ENCODE results near the gene UGT1A6. TPM values are rescaled to one million over a fixed set of nuclear protein-coding genes. Genes with fewer than 3 reads are reported as not detected.

Gene UGT1A6
- total and polyA plus RNA-seq, 2 of the 4 experiments (the other 2 are of a cell fraction): not detected

GRCh38 chr2:233754872-233755611, 62.4 kb downstream of the UGT1A6 start:
- no peak overlapping the region for H2BK120ac ChIP-seq (ENCODE audit: low read depth, low read length)
- CTCF ChIA-PET: no interaction called here
- dilution Hi-C loops (cut with HindIII; ENCODE audit: low sequenced_read_pairs, unreplicated experiment): no loop called here

More at GRCh38 chr2:233754872-233755611, 62.4 kb downstream of the UGT1A6 start:
- Histone ChIP-seq H3K4me2 (ENCODE audit: low read depth, low read length) (no peak overlapping the region), H2AFZ (replicated peaks; ENCODE audit: low read length, poor library complexity) (peak overlapping the region; percentile 32), H3K18ac (ENCODE audit: low read depth, low read length) (no peak overlapping the region), H3K4me1 (ENCODE audit: control insufficient read depth, insufficient read depth, low read length) (peaks cover 2% of the 10 kb centered on the region; the same call in 1 of the 2 replicates), H4K8ac (ENCODE audit: low read depth in 2 of 2, low read length in 2 of 2) (no peak overlapping the region), H3K36me3 (ENCODE audit: control insufficient read depth, insufficient read depth, low read length) (no peaks in the 10 kb centered on the region), H3K27ac (ENCODE audit: insufficient read depth, low read length) (no peak overlapping the region), H3K9me3 (ENCODE audit: control insufficient read depth, insufficient read depth, low read length) (peaks cover 4% of the 10 kb centered on the region; the same call in 1 of the 2 replicates), H3K14ac (replicated peaks; ENCODE audit: low read depth, low read length) (no peak overlapping the region), H3K56ac (ENCODE audit: extremely low read depth, insufficient read depth, low read length) (no peak overlapping the region), H3K4me3 (ENCODE audit: insufficient read depth, low read depth, low read length) (no peak overlapping the region), H4K91ac (ENCODE audit: insufficient read depth, low read depth, low read length) (no peak overlapping the region), H4K5ac (ENCODE audit: low read depth, low read length) (no peak overlapping the region), H3K9me1 (ENCODE audit: insufficient read depth, low read length) (no peaks in the 10 kb centered on the region), H2AK9ac (replicated peaks; ENCODE audit: low read depth, low read length, poor library complexity) (no peak overlapping the region), H2BK20ac (ENCODE audit: low read depth, low read length) (no peak overlapping the region), H3K27me3 (ENCODE audit: control insufficient read depth, insufficient read depth, low read length) (no peaks in the 10 kb centered on the region), H3K23ac (ENCODE audit: low read depth, low read length) (no peak overlapping the region), H2AK5ac (ENCODE audit: low read depth, low read length) (no peak overlapping the region), H2BK15ac (ENCODE audit: low read depth, low read length) (no peak overlapping the region), H3K9ac (ENCODE audit: low read depth, low read length) (no peak overlapping the region), H3K4ac (ENCODE audit: low read depth, low read length) (no peak overlapping the region), H3K79me1 (ENCODE audit: low read depth in 1 of 2, low read length in 2 of 2) (no peaks in the 10 kb centered on the region), H4K20me1 (ENCODE audit: insufficient read depth, low read length) (no peaks in the 10 kb centered on the region), H2BK5ac (ENCODE audit: low read depth, low read length, poor library complexity, severe bottlenecking) (no peak overlapping the region)
- in situ Hi-C loops (cut with MboI; ENCODE audit: low sequenced_read_pairs): no loop called here
- intact Hi-C loops (cut with micrococcal nuclease): no loop called here
- no TSS peak for BruUV-seq (replicated peaks)
- ATAC-seq (ENCODE audit: low read depth) (no peak), DNase-seq (no peak)
- WGBS, 2 experiments (ENCODE audit: extremely low coverage in 2 of 2, insufficient read length in 1 of 2): 88% methylated on average over 29 of the region's 44 CpGs; no CpG with 5 or more reads in 1 of the 2 experiments
- TF ChIP-seq RAD21 (IDR thresholded peaks at IDR 0.05; ENCODE audit: low read length) (no peak), SMC3 (IDR thresholded peaks at IDR 0.05; ENCODE audit: low read depth, low read length) (no peak), CEBPB (IDR thresholded peaks at IDR 0.05; ENCODE audit: low read depth, low read length) (no peak), MAFK (IDR thresholded peaks at IDR 0.05; ENCODE audit: low read depth, low read length) (no peak), RFX5 (IDR thresholded peaks at IDR 0.05; ENCODE audit: low read depth, low read length) (no peak), NFE2L2 (IDR thresholded peaks at IDR 0.05; ENCODE audit: low read depth, low read length) (no peak), RCOR1 (IDR thresholded peaks at IDR 0.05; ENCODE audit: insufficient replicate concordance, low read length) (no peak), FOS (IDR thresholded peaks at IDR 0.05; ENCODE audit: low read depth, low read length) (no peak), MXI1 (IDR thresholded peaks at IDR 0.05; ENCODE audit: borderline replicate concordance, low read depth, low read length) (no peak), POLR2A (IDR thresholded peaks at IDR 0.05; ENCODE audit: low read depth, low read length) (no peak), MAZ (IDR thresholded peaks at IDR 0.05; ENCODE audit: borderline replicate concordance, low read depth, low read length) (no peak)
- TF ChIP-seq, protein P1, sequence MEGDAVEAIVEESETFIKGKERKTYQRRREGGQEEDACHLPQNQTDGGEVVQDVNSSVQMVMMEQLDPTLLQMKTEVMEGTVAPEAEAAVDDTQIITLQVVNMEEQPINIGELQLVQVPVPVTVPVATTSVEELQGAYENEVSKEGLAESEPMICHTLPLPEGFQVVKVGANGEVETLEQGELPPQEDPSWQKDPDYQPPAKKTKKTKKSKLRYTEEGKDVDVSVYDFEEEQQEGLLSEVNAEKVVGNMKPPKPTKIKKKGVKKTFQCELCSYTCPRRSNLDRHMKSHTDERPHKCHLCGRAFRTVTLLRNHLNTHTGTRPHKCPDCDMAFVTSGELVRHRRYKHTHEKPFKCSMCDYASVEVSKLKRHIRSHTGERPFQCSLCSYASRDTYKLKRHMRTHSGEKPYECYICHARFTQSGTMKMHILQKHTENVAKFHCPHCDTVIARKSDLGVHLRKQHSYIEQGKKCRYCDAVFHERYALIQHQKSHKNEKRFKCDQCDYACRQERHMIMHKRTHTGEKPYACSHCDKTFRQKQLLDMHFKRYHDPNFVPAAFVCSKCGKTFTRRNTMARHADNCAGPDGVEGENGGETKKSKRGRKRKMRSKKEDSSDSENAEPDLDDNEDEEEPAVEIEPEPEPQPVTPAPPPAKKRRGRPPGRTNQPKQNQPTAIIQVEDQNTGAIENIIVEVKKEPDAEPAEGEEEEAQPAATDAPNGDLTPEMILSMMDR (conservative IDR thresholded peaks at IDR 0.05; ENCODE audit: low read depth, low read length): no peak
- TF ChIP-seq, protein P2, sequence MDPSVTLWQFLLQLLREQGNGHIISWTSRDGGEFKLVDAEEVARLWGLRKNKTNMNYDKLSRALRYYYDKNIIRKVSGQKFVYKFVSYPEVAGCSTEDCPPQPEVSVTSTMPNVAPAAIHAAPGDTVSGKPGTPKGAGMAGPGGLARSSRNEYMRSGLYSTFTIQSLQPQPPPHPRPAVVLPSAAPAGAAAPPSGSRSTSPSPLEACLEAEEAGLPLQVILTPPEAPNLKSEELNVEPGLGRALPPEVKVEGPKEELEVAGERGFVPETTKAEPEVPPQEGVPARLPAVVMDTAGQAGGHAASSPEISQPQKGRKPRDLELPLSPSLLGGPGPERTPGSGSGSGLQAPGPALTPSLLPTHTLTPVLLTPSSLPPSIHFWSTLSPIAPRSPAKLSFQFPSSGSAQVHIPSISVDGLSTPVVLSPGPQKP (IDR thresholded peaks at IDR 0.05; ENCODE audit: borderline replicate concordance, low read depth, low read length): no peak
- POLR2A ChIA-PET (ENCODE audit: unreplicated experiment): no interaction called here

Data from IMR-90 (cell line).